ENCODE data around the gene WDR43.

DNA sequence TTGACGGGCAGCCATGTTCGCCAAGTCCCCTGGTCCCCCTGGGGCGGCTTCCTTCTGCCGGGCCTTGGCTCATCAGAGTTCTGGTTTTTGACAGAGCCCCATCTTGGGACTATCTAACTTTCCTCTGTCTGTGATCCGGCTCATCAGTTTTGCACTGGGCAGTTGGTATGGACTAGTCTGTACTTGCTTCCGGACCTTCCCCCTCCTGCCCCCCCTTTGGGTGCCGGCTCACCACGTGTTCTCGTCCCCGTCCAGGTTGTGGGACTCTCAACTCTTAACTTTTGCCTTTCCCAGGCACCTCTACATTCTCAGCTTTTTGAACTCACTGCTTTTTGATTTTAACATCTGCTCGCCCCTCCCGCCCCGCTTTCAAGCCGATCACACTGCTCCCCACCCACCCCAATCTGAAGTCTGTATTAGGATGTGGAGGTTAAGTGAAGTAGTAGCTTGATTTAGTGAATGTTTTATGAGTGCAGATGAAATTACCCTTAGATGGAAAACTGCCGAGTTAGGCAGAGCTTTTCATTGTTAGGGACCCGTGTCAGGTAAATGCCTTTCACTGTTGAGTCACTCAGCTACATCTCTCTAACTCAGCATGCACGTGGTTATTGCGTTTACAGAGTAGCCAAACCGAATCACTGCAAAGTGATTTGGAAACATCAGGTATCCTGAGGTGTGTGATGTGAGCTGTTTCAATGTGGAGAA lies 874 bp downstream of the WDR43 start:
- TF ChIP-seq CTCF (IDR thresholded peaks at IDR 0.05; ENCODE audit: low read depth, low read length, poor library complexity, severe bottlenecking): no peak
- no peak for TF ChIP-seq EZH2phosphoT487 (IDR thresholded peaks at IDR 0.05; ENCODE audit: borderline replicate concordance, low read length)
